ENCODE measurements around the gene GOLGA6C.
"Not testable (repeated sequence)": the region's sequence is repeated elsewhere in the genome, so short reads cannot be mapped to it uniquely, and the experiment has no call there.

GOLGA6C gene

DNA sequence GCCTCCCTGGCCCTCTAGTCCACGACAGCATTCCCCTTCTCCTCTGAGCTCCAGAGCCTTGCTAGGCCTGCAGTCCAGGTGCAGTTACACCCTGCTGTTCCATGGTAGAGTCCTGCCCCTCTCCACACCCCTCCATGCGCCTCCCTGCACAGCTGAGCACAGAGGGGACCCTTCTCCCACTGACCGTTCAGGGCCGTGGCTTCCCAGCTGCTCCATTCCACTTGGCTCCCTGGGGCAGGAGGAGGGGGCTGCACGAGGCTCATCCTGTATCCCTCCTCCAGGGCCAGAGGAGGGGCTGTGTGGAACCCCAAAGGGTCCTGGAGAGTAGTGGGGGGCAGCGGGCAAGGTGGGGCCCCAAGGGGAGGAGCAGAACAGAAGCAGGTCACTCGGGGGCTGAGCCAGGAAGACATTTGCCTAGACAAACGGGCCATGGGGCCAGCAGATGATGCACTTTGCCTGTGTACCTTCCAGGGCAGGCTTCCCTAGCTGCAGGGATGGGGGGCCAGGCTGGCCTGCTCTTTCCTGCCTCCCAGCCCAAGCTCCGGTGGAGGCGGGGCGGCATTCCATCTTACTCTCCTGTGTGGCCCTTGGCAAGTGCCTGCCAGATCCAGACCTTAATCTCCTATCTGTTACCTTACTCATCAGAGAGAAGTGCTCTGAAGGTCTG lies 20.7 kb upstream of the GOLGA6C start:
- Histone ChIP-seq H3K27me3 (ENCODE audit: control insufficient read depth, insufficient read depth, low read length) (no peaks in the 10 kb centered on the region), H3K36me3 (ENCODE audit: control insufficient read depth, low read depth, low read length) (no peaks in the 10 kb centered on the region), H3K9ac (ENCODE audit: low read length) (no peak overlapping the region)

DNA sequence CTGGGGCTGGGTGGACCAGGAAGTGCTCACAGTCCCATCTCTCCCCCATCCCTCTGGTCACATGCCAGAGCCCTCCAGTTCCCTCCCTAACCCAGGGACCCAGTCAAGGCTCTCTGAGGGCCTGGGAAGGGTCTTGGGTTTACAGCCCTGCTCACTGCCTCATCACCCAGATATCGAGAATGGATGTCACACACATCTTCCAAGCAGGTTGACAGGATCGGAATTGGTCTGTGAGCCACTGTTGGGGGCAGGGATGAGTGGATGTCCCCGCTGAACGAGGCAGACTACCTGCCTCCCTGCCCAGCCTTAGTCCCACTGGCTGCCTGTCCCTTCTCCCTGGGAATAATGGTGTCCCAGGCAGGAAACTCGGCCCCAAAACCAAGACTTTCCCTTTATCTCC lies 20.0 kb upstream of the GOLGA6C start:
- Histone ChIP-seq H3K9me3 (ENCODE audit: control insufficient read depth, low read depth, low read length) (no peaks in the 10 kb centered on the region), H3K36me3 (ENCODE audit: control insufficient read depth, low read depth, low read length) (no peaks in the 10 kb centered on the region), H3K27ac (ENCODE audit: low read length) (no peak overlapping the region), H3K9ac (ENCODE audit: low read length) (no peak overlapping the region), H3K27me3 (ENCODE audit: control insufficient read depth, insufficient read depth, low read length) (no peaks in the 10 kb centered on the region), H3K4me3 (ENCODE audit: low read length) (no peak overlapping the region), H3K4me1 (ENCODE audit: control insufficient read depth, low read depth, low read length) (no peaks in the 10 kb centered on the region)

More for the DNA sequence above, 20.7 kb upstream of the GOLGA6C start:
- H3K27ac ChIP-seq (ENCODE audit: low read length), result no peak overlapping the region
- H3K9me3 ChIP-seq (ENCODE audit: control insufficient read depth, low read depth, low read length), result no peaks in the 10 kb centered on the region
- H3K4me3 ChIP-seq (ENCODE audit: low read length), result no peak overlapping the region
- no peaks in the 10 kb centered on the region for H3K4me1 ChIP-seq (ENCODE audit: control insufficient read depth, low read depth, low read length)

DNA sequence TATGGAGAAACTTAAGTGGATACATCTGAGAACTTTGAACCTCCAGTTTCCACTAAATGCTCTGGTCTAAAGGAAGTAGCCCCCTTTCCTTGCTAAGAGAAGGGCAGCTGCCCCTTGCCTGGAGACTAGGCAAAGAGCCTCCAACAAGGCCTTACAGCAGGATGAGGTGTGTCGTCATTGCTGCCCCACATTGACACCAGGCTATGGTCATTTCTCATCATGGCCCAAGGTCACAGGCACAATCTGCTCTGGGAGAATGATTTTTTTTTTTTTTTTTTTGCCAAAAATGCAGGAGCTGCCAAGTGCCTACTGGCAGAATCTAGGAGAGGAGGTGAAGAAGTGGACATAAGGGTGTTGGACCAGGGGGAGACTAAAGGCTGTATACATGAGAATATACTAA lies 12.4 kb upstream of the GOLGA6C start:
- H3K4me1 ChIP-seq (ENCODE audit: control insufficient read depth, low read depth, low read length), result peaks cover 11% of the 10 kb centered on the region
- H3K4me3 ChIP-seq (ENCODE audit: low read length); H3K27me3 ChIP-seq (ENCODE audit: control insufficient read depth, insufficient read depth, low read length); H3K9ac ChIP-seq (ENCODE audit: low read length); H3K36me3 ChIP-seq (ENCODE audit: control insufficient read depth, low read depth, low read length); H3K9me3 ChIP-seq (ENCODE audit: control insufficient read depth, low read depth, low read length); H3K27ac ChIP-seq (ENCODE audit: low read length): not testable (repeated sequence)

DNA sequence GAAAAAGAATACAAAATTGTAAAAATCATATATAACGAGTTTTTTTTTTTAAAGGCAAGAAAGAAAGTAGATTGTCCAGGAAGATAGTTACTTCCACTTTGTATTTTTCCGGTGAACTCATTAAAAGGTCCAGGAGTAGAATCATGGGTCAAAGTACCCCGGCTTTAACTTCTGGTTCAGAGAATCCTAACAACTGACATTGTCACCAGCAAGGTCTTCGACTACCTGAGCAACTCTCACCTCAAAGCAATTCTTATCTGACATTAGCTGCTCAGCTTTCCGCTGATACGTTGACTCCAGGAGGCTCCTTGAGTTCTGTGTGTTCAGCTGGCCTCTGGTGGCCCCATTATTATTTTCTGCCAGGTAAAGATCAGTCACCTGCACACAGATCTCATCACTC lies 9.1 kb upstream of the GOLGA6C start:
- H3K9me3 ChIP-seq (ENCODE audit: control insufficient read depth, low read depth, low read length), result not testable (repeated sequence)

DNA sequence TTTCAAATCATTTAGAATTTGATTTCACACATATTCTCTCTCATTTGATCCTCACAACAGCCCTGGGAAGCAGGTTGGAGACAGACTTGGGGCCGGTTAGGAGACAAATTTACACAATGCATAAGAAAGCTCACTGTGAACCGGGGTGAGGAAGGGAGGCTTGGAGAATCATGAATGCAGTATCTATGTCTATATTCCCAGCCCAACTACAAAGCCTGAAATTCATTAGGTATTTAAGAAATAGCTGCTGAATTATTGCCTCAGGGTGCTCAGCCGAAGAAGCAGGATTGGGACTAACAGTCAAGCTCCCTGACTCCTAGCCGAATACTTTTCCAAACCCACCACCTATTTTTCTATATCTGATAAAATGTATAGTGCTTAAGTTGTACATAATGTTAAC lies 8.4 kb upstream of the GOLGA6C start:
- no peak overlapping the region for H3K4me3 ChIP-seq (ENCODE audit: low read length)
- H3K27ac ChIP-seq (ENCODE audit: low read length), result no peak overlapping the region
- no peaks in the 10 kb centered on the region for H3K27me3 ChIP-seq (ENCODE audit: control insufficient read depth, insufficient read depth, low read length)
- H3K9me3 ChIP-seq (ENCODE audit: control insufficient read depth, low read depth, low read length), result no peaks in the 10 kb centered on the region
- peaks cover 14% of the 10 kb centered on the region for H3K4me1 ChIP-seq (ENCODE audit: control insufficient read depth, low read depth, low read length)
- H3K36me3 ChIP-seq (ENCODE audit: control insufficient read depth, low read depth, low read length), result no peaks in the 10 kb centered on the region
- no peak overlapping the region for H3K9ac ChIP-seq (ENCODE audit: low read length)

More for the DNA sequence above, 9.1 kb upstream of the GOLGA6C start:
- not testable (repeated sequence) for H3K27ac ChIP-seq (ENCODE audit: low read length); H3K36me3 ChIP-seq (ENCODE audit: control insufficient read depth, low read depth, low read length); H3K27me3 ChIP-seq (ENCODE audit: control insufficient read depth, insufficient read depth, low read length); H3K9ac ChIP-seq (ENCODE audit: low read length); H3K4me3 ChIP-seq (ENCODE audit: low read length)
- peaks cover 14% of the 10 kb centered on the region for H3K4me1 ChIP-seq (ENCODE audit: control insufficient read depth, low read depth, low read length)

DNA sequence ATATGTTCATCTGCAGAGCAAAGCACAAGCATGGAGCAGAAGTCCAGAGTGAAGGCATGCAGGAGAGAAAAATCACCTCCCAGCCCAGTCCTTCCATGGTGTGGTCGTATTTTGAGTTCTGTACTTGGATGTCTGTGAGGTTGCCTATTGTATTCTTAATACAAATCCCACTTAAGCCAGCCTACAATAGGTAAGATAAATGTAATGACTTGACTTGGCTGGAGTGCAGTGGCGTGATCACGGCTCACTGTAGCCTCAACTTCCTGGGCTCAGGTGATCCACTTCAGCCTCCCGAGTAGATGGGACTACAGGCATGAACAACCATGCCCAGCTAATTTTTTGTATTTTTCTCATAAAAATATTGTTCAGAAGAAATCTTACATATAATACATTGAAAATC lies 6.8 kb upstream of the GOLGA6C start:
- H3K27me3 ChIP-seq (ENCODE audit: control insufficient read depth, insufficient read depth, low read length); H3K4me3 ChIP-seq (ENCODE audit: low read length); H3K9me3 ChIP-seq (ENCODE audit: control insufficient read depth, low read depth, low read length); H3K36me3 ChIP-seq (ENCODE audit: control insufficient read depth, low read depth, low read length); H3K27ac ChIP-seq (ENCODE audit: low read length); H3K9ac ChIP-seq (ENCODE audit: low read length): not testable (repeated sequence)
- peaks cover 14% of the 10 kb centered on the region for H3K4me1 ChIP-seq (ENCODE audit: control insufficient read depth, low read depth, low read length)

DNA sequence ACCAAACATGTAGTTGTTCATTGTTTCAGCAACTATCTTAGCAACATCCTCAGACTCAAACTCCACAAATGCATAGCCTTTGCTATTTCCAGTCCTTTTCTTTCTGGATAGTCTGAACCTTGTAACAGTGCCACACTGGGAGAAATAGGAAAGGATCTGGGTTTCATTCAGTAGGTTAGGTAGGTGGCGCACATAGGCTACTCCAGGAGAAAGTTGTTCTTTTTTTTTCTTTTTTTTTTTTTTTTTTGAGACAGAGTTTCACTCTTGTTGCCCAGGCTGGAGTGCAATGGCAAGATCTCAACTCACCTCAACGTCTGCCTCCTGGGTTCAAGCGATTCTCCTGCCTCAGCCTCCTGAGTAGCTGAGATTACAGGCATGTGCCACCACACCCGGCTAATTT lies 5.8 kb upstream of the GOLGA6C start:
- not testable (repeated sequence) for H3K27me3 ChIP-seq (ENCODE audit: control insufficient read depth, insufficient read depth, low read length); H3K4me3 ChIP-seq (ENCODE audit: low read length); H3K9me3 ChIP-seq (ENCODE audit: control insufficient read depth, low read depth, low read length); H3K9ac ChIP-seq (ENCODE audit: low read length); H3K27ac ChIP-seq (ENCODE audit: low read length); H3K36me3 ChIP-seq (ENCODE audit: control insufficient read depth, low read depth, low read length)
- H3K4me1 ChIP-seq (ENCODE audit: control insufficient read depth, low read depth, low read length), result peaks cover 14% of the 10 kb centered on the region

DNA sequence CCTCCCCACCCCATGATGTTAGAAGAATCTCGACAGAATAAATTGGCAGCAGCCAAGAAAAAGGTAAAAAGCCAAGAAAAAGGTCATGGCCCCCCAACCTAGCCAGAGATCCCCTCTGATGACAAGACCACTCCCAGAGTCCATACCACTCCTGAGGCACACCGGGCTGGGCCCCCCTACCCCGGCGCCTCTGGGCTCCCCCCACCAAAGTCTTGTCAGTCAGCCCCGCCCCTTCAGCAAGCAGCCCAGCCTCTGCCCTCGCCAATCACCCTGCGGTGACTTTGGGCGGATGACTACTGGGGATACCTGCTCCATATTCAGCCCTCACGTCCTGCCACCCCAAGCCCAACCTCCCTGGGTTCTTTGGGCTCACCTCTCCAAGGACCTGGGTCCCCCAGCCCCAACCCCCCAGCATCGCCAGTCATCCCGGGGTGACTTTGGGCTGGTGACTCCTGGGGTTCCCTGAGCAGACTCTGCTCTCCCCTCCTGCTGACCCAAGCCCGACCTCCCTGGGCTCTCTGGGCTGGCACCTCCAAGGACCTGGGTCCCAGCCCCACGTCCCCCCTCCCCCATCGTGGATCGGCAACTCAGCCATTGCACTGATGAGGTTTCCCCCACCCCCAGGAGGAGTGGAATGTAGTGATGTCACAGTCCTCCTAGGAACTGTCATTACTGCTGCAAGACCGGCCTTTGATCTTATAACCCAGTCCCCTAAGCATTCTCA lies 648 bp downstream of the GOLGA6C start:
- H3K36me3 ChIP-seq (ENCODE audit: control insufficient read depth, low read depth, low read length); H3K27ac ChIP-seq (ENCODE audit: low read length); H3K9ac ChIP-seq (ENCODE audit: low read length); H3K27me3 ChIP-seq (ENCODE audit: control insufficient read depth, insufficient read depth, low read length); H3K4me1 ChIP-seq (ENCODE audit: control insufficient read depth, low read depth, low read length); H3K4me3 ChIP-seq (ENCODE audit: low read length); H3K9me3 ChIP-seq (ENCODE audit: control insufficient read depth, low read depth, low read length): not testable (repeated sequence)

DNA sequence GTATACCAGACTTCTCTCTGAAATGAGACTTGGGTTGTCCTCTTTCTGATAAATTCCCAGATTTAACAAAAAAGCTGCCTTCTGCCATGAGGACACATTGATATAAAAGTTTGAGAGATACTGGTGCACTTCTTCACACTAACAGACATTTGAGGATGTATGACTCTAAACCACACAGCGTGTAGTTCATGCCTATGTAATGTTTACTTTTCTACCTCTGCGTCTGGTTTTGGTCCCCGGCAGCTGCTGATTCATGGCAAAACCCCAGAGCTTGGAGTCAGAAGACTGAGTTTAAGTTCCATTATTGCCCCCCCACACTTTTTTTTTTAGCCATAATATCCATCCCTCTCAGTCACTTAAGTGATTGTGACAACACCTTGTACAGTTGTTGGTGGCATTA lies 1.7 kb downstream of the GOLGA6C start:
- H3K9me3 ChIP-seq (ENCODE audit: control insufficient read depth, low read depth, low read length); H3K4me3 ChIP-seq (ENCODE audit: low read length); H3K4me1 ChIP-seq (ENCODE audit: control insufficient read depth, low read depth, low read length); H3K9ac ChIP-seq (ENCODE audit: low read length); H3K27ac ChIP-seq (ENCODE audit: low read length); H3K27me3 ChIP-seq (ENCODE audit: control insufficient read depth, insufficient read depth, low read length); H3K36me3 ChIP-seq (ENCODE audit: control insufficient read depth, low read depth, low read length): not testable (repeated sequence)

DNA sequence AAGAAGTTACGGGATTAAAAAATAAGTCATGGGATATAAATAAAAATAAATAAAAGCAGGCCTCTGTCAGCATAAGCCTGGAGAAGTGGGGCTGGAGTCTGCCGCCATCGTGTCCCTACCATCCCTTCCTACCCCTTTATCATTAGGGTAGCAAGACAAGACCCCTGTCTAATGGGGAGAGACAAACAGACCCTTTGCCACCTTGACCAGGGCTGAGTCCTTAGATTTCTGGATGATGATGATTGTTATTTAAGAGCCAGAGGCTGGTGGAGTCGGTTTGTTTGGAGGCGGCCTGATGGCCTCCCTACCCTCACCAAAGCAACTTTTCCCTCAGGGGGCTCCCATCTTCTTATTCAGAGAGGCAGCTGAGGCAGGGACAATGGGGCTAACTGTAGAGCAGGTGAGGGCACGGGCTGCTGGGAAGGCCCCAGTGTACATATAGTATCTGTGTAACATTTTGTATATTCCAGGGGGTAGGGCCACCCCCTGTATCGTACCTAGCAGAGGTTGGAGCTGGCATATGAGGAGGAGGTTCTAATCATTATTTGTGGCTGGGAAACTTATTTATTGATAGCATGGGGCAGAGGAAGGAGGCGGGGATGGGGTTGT lies 15.7 kb downstream of the GOLGA6C start:
- not testable (repeated sequence) for H3K9ac ChIP-seq (ENCODE audit: low read length); H3K4me3 ChIP-seq (ENCODE audit: low read length); H3K27ac ChIP-seq (ENCODE audit: low read length); H3K4me1 ChIP-seq (ENCODE audit: control insufficient read depth, low read depth, low read length); H3K27me3 ChIP-seq (ENCODE audit: control insufficient read depth, insufficient read depth, low read length); H3K9me3 ChIP-seq (ENCODE audit: control insufficient read depth, low read depth, low read length); H3K36me3 ChIP-seq (ENCODE audit: control insufficient read depth, low read depth, low read length)

DNA sequence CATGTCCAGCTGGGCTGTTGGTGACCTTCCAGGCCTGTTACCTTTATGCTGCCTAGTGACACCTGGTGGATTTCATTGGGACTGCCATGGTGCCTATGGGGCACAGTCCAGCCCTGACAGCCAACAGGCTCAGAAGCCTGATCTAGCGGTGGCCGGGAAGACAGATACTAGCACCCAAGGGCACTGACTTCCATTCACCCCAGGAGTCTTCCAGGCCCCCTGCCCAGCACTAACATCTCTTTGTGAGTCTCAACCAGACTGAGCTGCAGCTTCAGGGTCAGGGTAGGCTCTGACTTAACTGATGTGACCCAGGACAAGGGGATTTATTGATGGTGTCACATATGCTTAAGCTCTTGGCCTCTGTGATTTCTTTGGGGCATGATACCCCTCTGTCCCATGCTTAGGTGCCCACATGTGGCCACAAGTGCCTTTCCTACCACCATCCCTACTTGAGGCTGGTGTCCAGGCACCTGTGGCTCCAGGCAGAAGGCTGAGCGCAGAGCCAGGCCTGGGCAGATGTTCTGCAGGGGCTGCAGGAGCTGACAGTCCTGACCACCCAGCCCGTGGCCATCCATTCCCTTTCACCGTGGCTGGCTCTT lies 16.5 kb downstream of the GOLGA6C start:
- H3K27ac ChIP-seq (ENCODE audit: low read length); H3K36me3 ChIP-seq (ENCODE audit: control insufficient read depth, low read depth, low read length); H3K9ac ChIP-seq (ENCODE audit: low read length): not testable (repeated sequence)

DNA sequence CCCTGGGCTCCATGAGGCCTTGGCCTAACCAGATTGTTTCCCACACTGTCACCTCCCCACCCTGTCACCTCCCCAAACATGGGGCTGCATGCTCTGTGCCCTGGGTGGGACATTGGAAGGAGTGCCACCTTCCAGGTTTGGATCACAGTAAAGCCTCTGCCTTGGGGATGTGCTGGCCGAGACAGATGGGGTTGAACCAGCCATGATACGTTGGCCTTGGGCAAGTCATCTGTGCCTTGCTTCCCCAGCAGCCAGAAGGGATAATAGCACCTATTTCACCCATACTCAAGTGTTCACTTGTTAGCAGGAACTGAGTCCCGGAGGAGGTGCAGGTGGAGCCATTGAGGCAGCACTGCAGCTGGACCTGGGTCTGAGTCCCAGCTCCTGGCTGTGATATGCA lies 17.5 kb downstream of the GOLGA6C start:
- H3K9ac ChIP-seq (ENCODE audit: low read length); H3K27me3 ChIP-seq (ENCODE audit: control insufficient read depth, insufficient read depth, low read length); H3K4me1 ChIP-seq (ENCODE audit: control insufficient read depth, low read depth, low read length); H3K27ac ChIP-seq (ENCODE audit: low read length); H3K36me3 ChIP-seq (ENCODE audit: control insufficient read depth, low read depth, low read length); H3K4me3 ChIP-seq (ENCODE audit: low read length); H3K9me3 ChIP-seq (ENCODE audit: control insufficient read depth, low read depth, low read length): not testable (repeated sequence)

More for the DNA sequence above, 16.5 kb downstream of the GOLGA6C start:
- H3K9me3 ChIP-seq (ENCODE audit: control insufficient read depth, low read depth, low read length); H3K4me1 ChIP-seq (ENCODE audit: control insufficient read depth, low read depth, low read length); H3K4me3 ChIP-seq (ENCODE audit: low read length); H3K27me3 ChIP-seq (ENCODE audit: control insufficient read depth, insufficient read depth, low read length): not testable (repeated sequence)

All from iPS-18a (cell line).